ENCODE results near the gene ABHD12B. TPM values are rescaled to one million over a fixed set of nuclear protein-coding genes. Genes with fewer than 3 reads are reported as not detected.

ABHD12B gene
- total RNA-seq, 2 experiments from 2014 or later, result not detected

DNA sequence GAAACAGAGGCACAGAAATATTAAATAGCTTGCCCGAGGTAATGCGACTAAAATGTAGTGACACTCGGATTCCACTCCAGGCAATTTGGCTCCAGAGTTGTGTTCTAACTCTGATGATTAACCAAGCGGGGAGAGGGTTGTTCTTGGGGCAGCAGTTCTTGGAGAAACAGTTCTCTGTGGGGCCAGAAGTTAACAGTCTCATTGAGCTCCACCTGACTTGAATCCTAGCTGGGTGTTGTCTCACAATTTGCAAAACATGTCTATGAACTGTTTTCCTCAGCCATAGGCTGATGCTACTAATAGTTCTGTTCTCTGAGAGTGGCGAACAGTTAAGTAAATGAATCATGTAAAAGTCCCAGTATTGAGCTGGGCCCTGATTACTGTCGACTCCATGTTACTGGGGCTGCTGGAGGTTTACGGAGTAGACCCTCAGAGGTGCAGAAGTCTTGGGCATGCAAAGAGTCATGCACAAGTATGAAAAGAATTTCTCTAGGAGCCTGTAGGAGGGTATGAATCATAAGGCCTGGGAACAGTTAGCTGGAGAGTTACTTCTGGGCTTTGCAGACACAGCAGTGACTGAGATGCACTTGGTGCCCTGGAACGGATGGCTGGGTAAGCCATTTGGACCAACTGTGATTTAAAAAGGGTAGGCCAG lies 25.5 kb upstream of the ABHD12B start:
- no peak overlapping the region for H3K27ac Mint-ChIP-seq
- no peaks in the 10 kb centered on the region for H3K36me3 Mint-ChIP-seq (ENCODE audit: low read depth)
- peaks cover 12% of the 10 kb centered on the region for H3K27me3 Mint-ChIP-seq
- H3K4me1 Mint-ChIP-seq, result peaks cover 4% of the 10 kb centered on the region
- POLR2A ChIA-PET, result interaction anchor here (0.6 kb wide), 1 partner anchor 75 kb away, joined by 3 read pairs; no protein-coding TSS in a partner anchor
- no peaks in the 10 kb centered on the region for H3K9me3 Mint-ChIP-seq
- DNase-seq, result no peak
- CTCF ChIA-PET, result interaction anchor here (0.7 to 3.4 kb wide), 5 partner anchors 10 to 525 kb away, joined by 3 to 20 read pairs (median 3); no protein-coding TSS in a partner anchor
- no peak overlapping the region for H3K4me3 Mint-ChIP-seq

DNA sequence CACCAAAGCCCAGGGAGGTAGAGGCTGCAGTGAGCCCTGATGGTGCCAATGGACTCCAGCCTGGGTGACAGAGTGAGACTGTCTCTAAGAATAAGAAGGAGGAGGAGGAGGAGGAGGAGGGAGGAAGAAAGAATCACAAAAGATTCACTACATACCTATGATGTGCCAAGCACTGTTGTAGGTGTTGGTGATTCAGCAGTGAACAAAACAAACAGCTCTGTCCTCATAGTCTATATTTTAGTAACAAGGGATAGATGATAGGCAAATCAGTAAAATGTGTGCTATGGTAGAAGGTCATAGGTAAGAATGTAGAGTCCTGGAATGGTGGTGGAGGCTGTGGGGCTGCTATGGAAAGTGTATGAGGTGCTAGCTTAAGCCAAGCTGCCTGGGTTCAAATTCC lies 18.0 kb upstream of the ABHD12B start:
- ChIA-PET CTCF (interaction anchor here (1.6 kb wide), 1 partner anchor 15 kb away, joined by 4 read pairs; no protein-coding TSS in a partner anchor), POLR2A (no interaction called here)
- no peaks in the 10 kb centered on the region for H3K9me3 Mint-ChIP-seq
- DNase-seq, result no peak
- H3K36me3 Mint-ChIP-seq (ENCODE audit: low read depth), result no peaks in the 10 kb centered on the region
- H3K27ac Mint-ChIP-seq, result no peak overlapping the region
- H3K27me3 Mint-ChIP-seq, result peaks cover 5% of the 10 kb centered on the region
- H3K4me3 Mint-ChIP-seq, result no peak overlapping the region
- H3K4me1 Mint-ChIP-seq, result peaks cover under 1% of the 10 kb centered on the region

DNA sequence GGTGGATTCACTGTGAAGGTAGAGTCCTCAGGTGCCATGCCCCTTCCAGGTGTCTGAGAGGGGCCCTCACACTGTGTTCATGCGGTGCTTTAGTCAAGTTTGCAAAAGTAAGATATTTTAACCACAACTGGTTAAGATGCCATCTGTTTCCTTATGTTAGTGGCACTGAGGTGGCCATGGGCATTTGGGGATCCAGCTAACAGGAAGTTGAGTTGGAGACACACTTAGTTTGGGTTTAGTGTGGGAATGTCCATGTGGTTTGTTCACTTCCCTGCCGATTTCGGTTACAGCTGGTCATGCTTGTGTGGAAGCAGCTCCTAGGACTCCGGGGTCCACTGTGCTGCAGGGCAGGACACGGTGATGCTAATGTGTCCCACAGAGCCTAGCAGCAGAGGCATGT lies 17.3 kb upstream of the ABHD12B start:
- no peaks in the 10 kb centered on the region for H3K36me3 Mint-ChIP-seq (ENCODE audit: low read depth)
- peaks cover 3% of the 10 kb centered on the region for H3K27me3 Mint-ChIP-seq
- H3K9me3 Mint-ChIP-seq, result no peaks in the 10 kb centered on the region
- H3K4me3 Mint-ChIP-seq, result no peak overlapping the region
- ChIA-PET POLR2A (no interaction called here), CTCF (interaction anchor here (0.6 to 1.6 kb wide), 3 partner anchors 16 to 424 kb away, joined by 3 to 4 read pairs (median 3); no protein-coding TSS in a partner anchor)
- H3K4me1 Mint-ChIP-seq, result peaks cover 6% of the 10 kb centered on the region
- no peak overlapping the region for H3K27ac Mint-ChIP-seq
- no peak for DNase-seq

DNA sequence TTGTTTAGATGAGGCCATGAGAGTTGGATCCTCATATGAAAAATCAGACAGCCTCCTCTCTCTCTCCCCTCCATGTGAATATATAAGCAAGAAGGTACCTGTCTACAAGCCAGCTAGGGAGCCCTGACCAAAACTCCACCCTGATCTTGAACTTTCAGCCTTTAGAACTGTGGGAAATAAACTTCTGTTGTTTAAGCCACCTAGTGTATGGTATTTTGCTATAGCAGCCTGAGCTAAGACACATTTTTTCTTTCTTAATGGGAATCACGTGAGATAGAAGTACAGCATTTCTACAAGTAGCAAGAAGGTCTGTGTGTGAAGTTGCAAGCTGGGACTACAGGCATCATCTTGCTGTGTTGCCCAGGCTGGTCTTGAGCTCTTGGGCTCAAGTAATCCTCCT lies 16.3 kb upstream of the ABHD12B start:
- ChIA-PET POLR2A (no interaction called here), CTCF (interaction anchor here (1.4 to 2.0 kb wide), 3 partner anchors 9 to 27 kb away, joined by 3 to 6 read pairs (median 4); no protein-coding TSS in a partner anchor)
- Mint-ChIP-seq H3K4me3 (no peak overlapping the region), H3K36me3 (ENCODE audit: low read depth) (no peaks in the 10 kb centered on the region), H3K27ac (no peak overlapping the region), H3K27me3 (peaks cover 3% of the 10 kb centered on the region), H3K9me3 (no peaks in the 10 kb centered on the region), H3K4me1 (peaks cover 13% of the 10 kb centered on the region)
- no peak for DNase-seq

DNA sequence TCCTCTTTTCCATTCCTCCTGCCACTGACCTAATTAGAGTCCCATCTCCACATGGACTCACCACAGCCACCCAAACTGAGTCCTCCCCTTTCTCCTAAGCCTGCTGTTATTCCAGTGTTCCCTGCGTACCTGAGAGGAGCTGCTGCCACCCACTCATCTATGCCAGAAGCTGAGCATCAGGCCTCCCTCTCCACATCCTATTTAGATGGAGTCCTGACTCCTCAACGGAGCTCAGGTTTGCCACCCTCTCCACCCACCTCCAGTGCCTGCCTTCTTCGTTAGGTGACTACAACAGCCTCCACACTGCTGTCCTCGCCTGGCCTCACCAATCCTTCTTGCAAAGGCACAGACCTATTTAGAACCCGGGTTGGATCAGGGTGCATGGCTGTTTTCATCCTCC lies 15.2 kb upstream of the ABHD12B start:
- Mint-ChIP-seq H3K4me3 (no peak overlapping the region), H3K27me3 (peaks cover 2% of the 10 kb centered on the region), H3K4me1 (peaks cover 15% of the 10 kb centered on the region), H3K9me3 (no peaks in the 10 kb centered on the region), H3K36me3 (ENCODE audit: low read depth) (no peaks in the 10 kb centered on the region), H3K27ac (no peak overlapping the region)
- DNase-seq, result no peak
- ChIA-PET CTCF (interaction anchor here (1.1 to 2.0 kb wide), 3 partner anchors 10 to 28 kb away, joined by 3 to 6 read pairs (median 3); no protein-coding TSS in a partner anchor), POLR2A (no interaction called here)

DNA sequence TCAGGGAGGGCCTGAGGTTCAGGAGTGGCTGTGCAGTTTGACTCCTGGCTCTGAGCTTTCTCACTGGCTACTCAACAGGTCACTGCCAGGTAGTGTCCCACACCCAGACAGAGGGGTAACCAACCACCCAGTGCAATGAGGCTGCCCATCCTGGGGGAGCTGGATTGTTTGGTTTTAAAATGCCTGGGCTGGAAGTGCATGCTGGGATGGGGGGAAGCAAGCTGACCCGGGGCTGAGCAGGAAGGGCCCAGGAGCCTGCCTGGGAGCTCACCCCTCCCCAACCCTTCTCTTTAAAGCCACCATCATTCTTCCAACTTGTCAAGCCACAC lies 12.6 kb upstream of the ABHD12B start:
- DNase-seq, result no peak
- peaks cover 11% of the 10 kb centered on the region for H3K27me3 Mint-ChIP-seq
- ChIA-PET CTCF (interaction anchor here (0.6 to 3.5 kb wide), 10 partner anchors 8 to 1225 kb away, joined by 3 to 31 read pairs (median 7); no protein-coding TSS in a partner anchor), POLR2A (no interaction called here)
- no peaks in the 10 kb centered on the region for H3K9me3 Mint-ChIP-seq
- H3K4me1 Mint-ChIP-seq, result peaks cover 18% of the 10 kb centered on the region
- H3K4me3 Mint-ChIP-seq, result peak overlapping the region; percentile 84
- H3K36me3 Mint-ChIP-seq (ENCODE audit: low read depth), result no peaks in the 10 kb centered on the region
- H3K27ac Mint-ChIP-seq, result peak overlapping the region; percentile 96

DNA sequence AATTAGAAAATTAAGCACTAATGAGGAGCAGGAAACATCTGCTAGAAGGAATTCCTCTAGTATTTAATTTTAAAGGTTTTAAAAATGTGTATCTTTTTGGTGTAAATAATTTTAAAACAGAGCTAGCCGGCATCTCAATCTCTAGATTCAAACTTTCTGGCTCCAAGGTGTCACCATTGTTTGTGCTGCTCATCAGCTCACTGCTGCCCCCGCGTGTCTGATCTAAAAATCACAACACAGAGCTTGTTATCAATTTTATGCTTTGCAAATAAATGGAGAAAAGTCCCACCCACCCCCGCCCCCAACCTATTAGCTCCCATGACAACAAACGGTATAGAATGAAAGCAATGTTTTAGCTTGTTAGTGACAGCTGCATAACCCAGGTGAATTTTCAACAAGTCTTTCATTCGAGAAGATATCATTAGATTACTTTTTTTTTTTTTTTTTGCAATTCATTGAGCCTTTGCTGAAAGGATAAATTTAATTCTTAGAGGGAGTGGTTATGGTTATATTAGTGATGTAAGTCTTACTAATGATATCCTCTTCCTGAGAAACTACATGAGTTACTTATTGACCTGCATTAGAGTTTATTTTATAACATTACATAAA lies 11.3 kb upstream of the ABHD12B start:
- POLR2A ChIA-PET, result interaction anchor here (0.6 to 1.2 kb wide), 6 partner anchors 31 to 518 kb away, joined by 3 to 8 read pairs (median 4); no protein-coding TSS in a partner anchor
- CTCF ChIA-PET, result interaction anchor here (0.5 to 3.5 kb wide), 36 partner anchors 9 to 1129 kb away, joined by 3 to 31 read pairs (median 3); no protein-coding TSS in a partner anchor
- peaks cover 18% of the 10 kb centered on the region for H3K4me1 Mint-ChIP-seq
- H3K27ac Mint-ChIP-seq, result peak overlapping the region; percentile 96
- peak overlapping the region; percentile 84 for H3K4me3 Mint-ChIP-seq
- peaks cover 16% of the 10 kb centered on the region for H3K27me3 Mint-ChIP-seq
- DNase-seq, result peak; percentile 92
- H3K9me3 Mint-ChIP-seq, result no peaks in the 10 kb centered on the region
- H3K36me3 Mint-ChIP-seq (ENCODE audit: low read depth), result no peaks in the 10 kb centered on the region

DNA sequence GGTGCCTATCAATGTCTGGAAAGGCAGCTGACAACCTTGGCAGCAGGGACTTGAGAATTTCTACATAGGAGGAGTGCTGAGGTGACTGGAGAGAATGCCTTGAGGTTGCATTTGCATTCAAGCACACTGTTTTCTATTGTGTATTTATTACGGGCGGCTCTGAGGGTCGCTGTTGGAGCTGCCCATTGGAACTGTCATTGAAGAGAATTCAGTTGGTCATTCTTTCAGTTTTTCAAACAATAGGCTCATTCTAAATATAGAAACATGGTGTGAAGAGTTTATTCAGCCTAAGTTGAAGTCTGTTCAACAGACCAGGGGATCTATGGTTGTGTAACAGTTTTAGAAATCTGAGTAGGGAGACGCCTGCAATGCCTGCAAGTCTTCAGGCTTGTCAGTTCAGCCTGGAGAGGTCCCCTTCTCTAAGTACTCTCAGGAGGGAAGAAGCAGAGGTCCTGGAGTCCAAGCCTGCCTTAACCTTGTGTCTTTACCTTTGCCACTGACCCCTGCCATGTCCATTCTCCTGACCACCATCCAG lies 9.8 kb upstream of the ABHD12B start:
- peak overlapping the region; percentile 34 for H3K27ac Mint-ChIP-seq
- H3K27me3 Mint-ChIP-seq, result peaks cover 28% of the 10 kb centered on the region
- no peak overlapping the region for H3K4me3 Mint-ChIP-seq

DNA sequence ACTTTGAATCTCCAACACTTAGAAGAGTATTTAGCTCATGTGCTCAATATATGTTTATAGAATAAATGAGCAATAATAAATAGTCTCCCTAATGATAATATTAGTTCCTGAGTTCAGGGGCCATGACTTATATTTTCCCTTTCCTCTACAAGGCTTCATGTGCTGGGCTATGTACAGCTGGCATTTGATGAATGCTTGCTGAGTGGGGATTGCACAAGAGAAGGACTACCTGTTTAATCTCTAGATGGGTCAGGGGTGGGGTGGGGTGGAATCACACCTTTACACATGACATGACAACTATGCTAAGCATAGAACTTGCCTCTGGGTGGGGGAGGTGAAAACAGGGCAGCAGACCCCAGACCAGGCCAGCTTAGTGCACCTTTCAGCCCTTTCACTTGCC lies 7.6 kb upstream of the ABHD12B start:
- Mint-ChIP-seq H3K4me1 (peaks cover 15% of the 10 kb centered on the region), H3K27me3 (peaks cover 45% of the 10 kb centered on the region), H3K4me3 (no peak overlapping the region), H3K9me3 (no peaks in the 10 kb centered on the region), H3K27ac (no peak overlapping the region), H3K36me3 (ENCODE audit: low read depth) (no peaks in the 10 kb centered on the region)
- ChIA-PET CTCF (no interaction called here), POLR2A (no interaction called here)
- no peak for DNase-seq

More for the DNA sequence above, 9.8 kb upstream of the ABHD12B start:
- Mint-ChIP-seq H3K4me1 (peaks cover 18% of the 10 kb centered on the region), H3K36me3 (ENCODE audit: low read depth) (no peaks in the 10 kb centered on the region), H3K9me3 (no peaks in the 10 kb centered on the region)
- ChIA-PET CTCF (no interaction called here), POLR2A (no interaction called here)
- DNase-seq, result no peak

DNA sequence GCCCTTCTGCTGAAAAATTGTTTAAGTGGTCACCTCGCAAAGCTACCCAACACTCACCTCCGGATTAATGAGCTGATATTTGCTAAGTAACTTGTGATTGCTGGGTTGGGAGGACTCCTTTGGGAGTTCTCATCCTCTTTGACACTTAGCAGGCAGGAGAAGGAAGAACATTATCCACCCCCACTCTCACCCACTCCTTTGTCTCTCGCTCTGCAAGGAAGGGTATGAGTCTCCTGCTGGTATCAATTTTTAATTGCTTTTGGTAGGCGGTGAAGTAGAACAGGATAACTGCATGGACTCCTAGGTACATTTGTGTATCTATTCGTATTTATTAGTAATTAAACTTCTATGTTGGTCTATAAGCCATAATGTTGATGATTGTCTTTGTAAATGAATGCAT lies 6.9 kb upstream of the ABHD12B start:
- H3K36me3 Mint-ChIP-seq (ENCODE audit: low read depth), result no peaks in the 10 kb centered on the region
- H3K27ac Mint-ChIP-seq, result no peak overlapping the region
- POLR2A ChIA-PET, result no interaction called here
- no peaks in the 10 kb centered on the region for H3K9me3 Mint-ChIP-seq
- H3K27me3 Mint-ChIP-seq, result peaks cover 52% of the 10 kb centered on the region
- H3K4me1 Mint-ChIP-seq, result peaks cover 11% of the 10 kb centered on the region
- H3K4me3 Mint-ChIP-seq, result no peak overlapping the region
- CTCF ChIA-PET, result no interaction called here
- DNase-seq, result no peak

DNA sequence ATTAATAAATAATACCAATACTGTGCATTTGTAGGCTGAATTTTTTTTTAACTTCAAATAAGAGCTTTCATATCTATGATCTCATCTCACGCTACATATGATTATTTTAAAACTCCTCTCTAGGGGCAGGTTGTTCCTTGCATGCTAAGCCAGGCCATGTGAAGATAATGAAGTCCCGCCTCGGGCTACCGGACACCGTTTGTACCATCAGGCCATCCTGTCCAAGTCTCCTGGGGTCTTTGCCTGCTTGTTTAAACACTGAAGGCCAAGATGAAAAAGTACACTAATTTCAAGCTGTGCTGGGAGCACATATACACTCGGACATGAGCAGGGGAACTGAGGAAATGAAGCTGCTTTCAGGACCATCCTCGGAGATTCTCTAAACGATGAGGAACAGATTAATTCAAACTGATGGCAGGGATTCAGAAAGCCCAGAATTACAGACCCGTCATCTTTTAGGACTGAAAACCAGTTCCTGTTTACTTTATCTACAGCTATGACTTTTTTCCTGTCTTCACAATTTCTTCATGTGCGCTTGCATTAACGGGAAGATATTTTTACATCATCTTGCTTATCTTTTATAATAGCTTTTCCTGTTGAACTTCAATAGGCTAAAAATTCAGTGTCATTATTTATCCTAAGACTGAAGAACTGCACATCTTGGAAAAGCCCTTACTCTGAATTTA lies 6.3 kb upstream of the ABHD12B start:
- H3K27ac Mint-ChIP-seq, result no peak overlapping the region
- H3K4me1 Mint-ChIP-seq, result peaks cover 5% of the 10 kb centered on the region
- ChIA-PET POLR2A (interaction anchor here (0.6 kb wide), 1 partner anchor 38 kb away, joined by 8 read pairs; no protein-coding TSS in a partner anchor), CTCF (no interaction called here)
- no peak overlapping the region for H3K4me3 Mint-ChIP-seq
- no peak for DNase-seq
- no peaks in the 10 kb centered on the region for H3K9me3 Mint-ChIP-seq
- H3K27me3 Mint-ChIP-seq, result peaks cover 58% of the 10 kb centered on the region
- no peaks in the 10 kb centered on the region for H3K36me3 Mint-ChIP-seq (ENCODE audit: low read depth)

DNA sequence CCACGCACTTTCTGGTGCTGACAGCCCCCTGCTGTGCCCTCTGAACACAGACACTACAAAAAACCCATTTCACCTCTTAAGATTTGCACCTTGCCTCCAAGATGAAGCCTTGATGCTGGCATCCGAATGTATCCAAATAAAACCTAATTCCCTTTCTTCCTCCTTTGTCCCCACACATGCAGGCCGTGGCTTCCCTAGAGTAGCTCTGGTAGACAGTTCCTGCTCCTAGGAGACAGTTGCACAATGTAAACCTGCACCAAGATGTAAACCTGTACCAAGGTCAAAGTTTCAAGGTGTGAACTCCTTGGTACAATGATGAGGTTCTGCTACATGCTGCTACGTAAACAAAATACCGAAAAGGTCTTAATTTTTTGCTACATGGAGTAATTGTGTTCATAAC lies 625 bp upstream of the ABHD12B start:
- DNase-seq, result no peak
- Mint-ChIP-seq H3K27me3 (peaks cover 79% of the 10 kb centered on the region), H3K4me3 (no peak overlapping the region), H3K4me1 (peaks cover 38% of the 10 kb centered on the region), H3K9me3 (no peaks in the 10 kb centered on the region), H3K27ac (no peak overlapping the region), H3K36me3 (ENCODE audit: low read depth) (no peaks in the 10 kb centered on the region)
- ChIA-PET CTCF (interaction anchor here (1.2 to 1.4 kb wide), 2 partner anchors 11 to 42 kb away, joined by 3 to 12 read pairs; no protein-coding TSS in a partner anchor), POLR2A (no interaction called here)

DNA sequence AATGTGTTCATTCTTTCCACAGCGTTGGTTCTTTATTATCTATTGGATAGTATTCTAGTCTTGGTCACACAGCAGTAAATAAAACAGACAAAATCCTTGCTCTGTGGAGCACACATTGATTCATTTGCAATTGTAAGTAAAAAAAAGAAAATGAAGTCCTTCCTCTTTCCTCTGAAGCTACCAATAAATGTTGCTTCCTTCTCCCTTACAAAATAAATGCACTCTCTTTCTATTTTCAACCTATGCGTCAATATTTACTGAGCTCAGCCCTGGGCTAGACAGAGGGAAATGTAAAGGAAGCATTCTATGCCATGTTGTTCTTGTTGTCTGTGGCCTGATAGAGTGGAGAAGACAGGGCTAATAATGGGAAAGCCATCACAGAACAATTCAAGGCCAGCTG lies 2.9 kb downstream of the ABHD12B start:
- Mint-ChIP-seq H3K27me3 (peaks cover 83% of the 10 kb centered on the region), H3K4me1 (peaks cover 39% of the 10 kb centered on the region), H3K27ac (no peak overlapping the region), H3K36me3 (ENCODE audit: low read depth) (no peaks in the 10 kb centered on the region), H3K4me3 (peak overlapping the region; percentile 5), H3K9me3 (no peaks in the 10 kb centered on the region)
- DNase-seq, result no peak
- CTCF ChIA-PET, result interaction anchor here (0.6 to 1.1 kb wide), 2 partner anchors 14 to 17 kb away, joined by 3 to 4 read pairs; no protein-coding TSS in a partner anchor
- POLR2A ChIA-PET, result no interaction called here

All from activated CD4-positive, alpha-beta T cell treated with anti-CD3 and anti-CD28 coated beads, Interleukin-2, amount 10 ng/mL, durations not matched to agents 7 days and 5 days (primary cell).